Osteocyte (in vitro differentiated cells): ENCODE data around the gene SCN9A. TPM values are rescaled to one million over a fixed set of nuclear protein-coding genes. Genes with fewer than 3 reads are reported as not detected.
"Not testable (repeated sequence)": the region's sequence is repeated elsewhere in the genome, so short reads cannot be mapped to it uniquely, and the experiment has no call there.

Source experiments
- DNase-seq: peaks from one replicate; pipeline ENCODE4 v3.0.0; 2021; ENCODE audit warnings: mixed read lengths; ENCODE audit not compliant: unreplicated experiment; ENCODE audit errors: extremely low spot score
- H3K27ac Mint-ChIP-seq: one replicate; pipeline ENCODE4 v1.8.0; 2021; ENCODE audit warnings: mild to moderate bottlenecking, mixed read lengths; ENCODE audit not compliant: unreplicated experiment
- H3K27me3 Mint-ChIP-seq: one replicate; pipeline ENCODE4 v1.8.0; 2021; ENCODE audit warnings: mixed read lengths; ENCODE audit not compliant: unreplicated experiment
- H3K36me3 Mint-ChIP-seq: one replicate; pipeline ENCODE4 v1.8.0; 2021; ENCODE audit warnings: mixed read lengths; ENCODE audit not compliant: unreplicated experiment
- H3K4me1 Mint-ChIP-seq: one replicate; pipeline ENCODE4 v1.8.0; 2021; ENCODE audit warnings: mixed read lengths; ENCODE audit not compliant: unreplicated experiment
- H3K4me3 Mint-ChIP-seq: one replicate; pipeline ENCODE4 v1.8.0; 2021; ENCODE audit warnings: mild to moderate bottlenecking, moderate library complexity, mixed read lengths; ENCODE audit not compliant: unreplicated experiment
- H3K9me3 Mint-ChIP-seq: one replicate; pipeline ENCODE4 v1.8.0; 2021; ENCODE audit warnings: mixed read lengths; ENCODE audit not compliant: unreplicated experiment
- total RNA-seq: library from RNA; stranded (reverse); gene quantifications from 2 replicates; pipeline ENCODE4 v1.2.1, GENCODE V29; 2021
- TF ChIP-seq, protein P1 (sequence below): fragments of 200-600 bp; sonication (generic); IDR thresholded peaks from 2 replicates; pipeline ENCODE4 v1.5.0; 2021; ENCODE audit warnings: antibody characterized with exemption, mild to moderate bottlenecking, moderate library complexity

SCN9A gene
- total RNA-seq, 1 donor from 2014 or later, result 6.6 TPM

DNA sequence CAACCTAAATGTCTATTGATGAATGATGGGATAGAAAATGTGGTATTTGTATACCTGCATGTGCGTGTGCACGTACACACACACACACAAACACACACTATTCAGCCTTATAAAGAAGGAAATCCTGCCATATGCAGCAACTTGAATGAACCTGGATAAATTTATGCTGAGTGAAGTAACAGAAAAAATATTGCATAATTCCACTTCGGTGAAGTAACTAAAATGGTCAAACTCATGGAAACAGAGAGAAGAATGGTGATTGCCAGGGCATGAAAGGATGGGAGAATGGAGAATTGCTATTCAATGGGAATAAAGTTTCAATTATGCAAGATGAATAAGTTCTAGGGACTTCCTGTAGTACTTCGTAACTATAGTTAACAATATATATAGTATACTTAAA lies 152.4 kb downstream of the SCN9A start:
- TF ChIP-seq, protein P1, sequence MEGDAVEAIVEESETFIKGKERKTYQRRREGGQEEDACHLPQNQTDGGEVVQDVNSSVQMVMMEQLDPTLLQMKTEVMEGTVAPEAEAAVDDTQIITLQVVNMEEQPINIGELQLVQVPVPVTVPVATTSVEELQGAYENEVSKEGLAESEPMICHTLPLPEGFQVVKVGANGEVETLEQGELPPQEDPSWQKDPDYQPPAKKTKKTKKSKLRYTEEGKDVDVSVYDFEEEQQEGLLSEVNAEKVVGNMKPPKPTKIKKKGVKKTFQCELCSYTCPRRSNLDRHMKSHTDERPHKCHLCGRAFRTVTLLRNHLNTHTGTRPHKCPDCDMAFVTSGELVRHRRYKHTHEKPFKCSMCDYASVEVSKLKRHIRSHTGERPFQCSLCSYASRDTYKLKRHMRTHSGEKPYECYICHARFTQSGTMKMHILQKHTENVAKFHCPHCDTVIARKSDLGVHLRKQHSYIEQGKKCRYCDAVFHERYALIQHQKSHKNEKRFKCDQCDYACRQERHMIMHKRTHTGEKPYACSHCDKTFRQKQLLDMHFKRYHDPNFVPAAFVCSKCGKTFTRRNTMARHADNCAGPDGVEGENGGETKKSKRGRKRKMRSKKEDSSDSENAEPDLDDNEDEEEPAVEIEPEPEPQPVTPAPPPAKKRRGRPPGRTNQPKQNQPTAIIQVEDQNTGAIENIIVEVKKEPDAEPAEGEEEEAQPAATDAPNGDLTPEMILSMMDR, result no peak
- Mint-ChIP-seq H3K9me3 (peaks cover 16% of the 10 kb centered on the region), H3K36me3 (peaks cover 2% of the 10 kb centered on the region), H3K4me3 (no peak overlapping the region), H3K27me3 (no peaks in the 10 kb centered on the region), H3K27ac (no peak overlapping the region), H3K4me1 (no peaks in the 10 kb centered on the region)
- DNase-seq, result no peak

DNA sequence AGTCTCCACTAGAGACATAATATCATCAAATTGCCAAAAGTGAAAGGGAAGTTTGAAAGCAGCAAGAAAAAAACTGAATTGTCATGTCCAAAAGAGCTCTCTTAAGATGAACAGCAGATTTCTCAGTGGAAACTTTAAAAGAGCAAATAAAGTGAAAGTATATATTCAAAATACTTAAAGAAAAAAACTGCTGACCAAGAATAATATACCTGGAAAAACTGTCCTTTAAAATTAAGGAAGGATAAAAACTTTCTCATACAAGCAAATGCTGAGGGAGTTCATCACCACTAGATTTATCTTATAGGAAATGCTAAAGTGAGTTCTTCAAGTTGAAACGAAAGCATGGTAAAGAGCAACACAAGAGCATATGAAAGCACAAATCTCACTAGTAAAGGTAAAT lies 164.7 kb downstream of the SCN9A start:
- no peak overlapping the region for H3K27ac Mint-ChIP-seq
- no peak overlapping the region for H3K4me3 Mint-ChIP-seq
- H3K4me1 Mint-ChIP-seq, result no peaks in the 10 kb centered on the region
- peaks cover 14% of the 10 kb centered on the region for H3K36me3 Mint-ChIP-seq
- DNase-seq, result no peak
- no peaks in the 10 kb centered on the region for H3K27me3 Mint-ChIP-seq
- peaks cover 29% of the 10 kb centered on the region for H3K9me3 Mint-ChIP-seq
- TF ChIP-seq, protein P1, result no peak

DNA sequence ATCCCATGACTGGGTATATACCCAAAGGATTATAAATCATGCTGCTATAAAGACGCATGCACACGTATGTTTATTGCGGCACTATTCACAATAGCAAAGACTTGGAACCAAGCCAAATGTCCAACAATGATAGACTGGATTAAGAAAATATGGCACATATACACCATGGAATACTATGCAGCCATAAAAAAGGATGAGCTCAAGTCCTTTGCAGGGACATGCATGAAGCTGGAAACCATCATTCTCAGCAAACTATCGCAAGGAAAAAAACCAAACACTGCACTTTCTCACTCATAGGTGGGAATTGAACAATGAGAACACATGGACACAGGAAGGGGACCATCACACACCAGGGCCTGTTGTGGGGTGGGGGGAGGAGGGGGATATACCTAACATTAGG lies 165.8 kb downstream of the SCN9A start:
- H3K27me3 Mint-ChIP-seq, H3K4me1 Mint-ChIP-seq, DNase-seq, H3K27ac Mint-ChIP-seq, H3K4me3 Mint-ChIP-seq: not testable (repeated sequence)
- Mint-ChIP-seq H3K9me3 (peaks cover 19% of the 10 kb centered on the region), H3K36me3 (peaks cover 12% of the 10 kb centered on the region)

DNA sequence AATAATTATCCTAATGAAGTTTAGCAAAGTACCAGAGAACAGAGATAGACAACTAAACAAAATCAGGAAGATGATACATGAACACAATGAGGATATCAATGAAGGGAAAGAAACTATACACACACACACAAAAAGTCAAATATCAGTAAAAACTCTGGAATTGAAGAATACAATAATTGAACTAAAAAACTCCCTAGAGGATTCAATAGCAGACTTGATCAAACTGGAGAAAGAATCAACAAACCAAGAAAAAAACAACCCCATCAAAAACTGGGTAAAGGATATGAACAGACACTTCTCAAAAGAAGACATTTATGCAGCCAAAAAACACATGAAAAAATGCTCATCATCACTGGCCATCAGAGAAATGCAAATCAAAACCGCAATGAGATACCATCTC lies 166.4 kb downstream of the SCN9A start:
- H3K27me3 Mint-ChIP-seq, H3K27ac Mint-ChIP-seq, H3K4me3 Mint-ChIP-seq, H3K4me1 Mint-ChIP-seq, DNase-seq: not testable (repeated sequence)
- Mint-ChIP-seq H3K9me3 (peaks cover 16% of the 10 kb centered on the region), H3K36me3 (peaks cover 12% of the 10 kb centered on the region)

DNA sequence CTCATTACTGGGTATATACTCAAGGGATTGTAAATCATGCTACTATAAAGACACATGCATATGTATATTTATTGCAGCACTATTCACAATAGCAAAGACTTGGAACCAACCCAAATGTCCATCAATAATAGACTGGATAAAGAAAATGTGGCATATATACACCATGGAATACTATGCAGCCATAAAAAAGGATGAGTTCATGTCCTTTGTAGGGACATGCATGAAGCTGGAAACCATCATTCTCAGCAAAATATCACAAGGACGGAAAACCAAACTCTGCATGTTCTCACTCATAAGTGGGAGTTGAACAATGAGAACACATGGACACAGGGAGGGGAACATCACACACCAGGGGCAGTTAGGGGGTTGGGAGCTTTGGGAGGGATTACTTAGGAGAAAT lies 169.6 kb downstream of the SCN9A start:
- not testable (repeated sequence) for H3K4me3 Mint-ChIP-seq, H3K27ac Mint-ChIP-seq, H3K27me3 Mint-ChIP-seq, DNase-seq, H3K4me1 Mint-ChIP-seq
- H3K9me3 Mint-ChIP-seq, result peaks cover 21% of the 10 kb centered on the region
- peaks cover 18% of the 10 kb centered on the region for H3K36me3 Mint-ChIP-seq

DNA sequence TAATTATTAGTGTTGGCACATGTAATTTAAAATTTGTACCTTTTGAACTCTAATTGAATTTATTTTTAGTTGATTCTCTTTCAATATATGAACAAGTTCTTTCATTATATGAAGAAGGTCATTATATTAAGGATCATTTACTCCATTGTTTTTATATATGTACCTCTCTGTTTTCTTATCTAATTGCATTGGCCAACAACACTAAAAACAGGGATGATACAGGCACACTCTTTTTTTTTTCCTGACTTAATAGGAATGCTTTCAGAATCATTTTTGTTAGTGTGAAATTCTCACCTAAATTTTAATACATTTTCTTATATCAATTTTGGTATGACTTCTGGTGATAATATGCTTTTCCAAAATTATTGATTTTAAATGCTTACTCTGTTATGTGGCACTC lies 173.0 kb downstream of the SCN9A start:
- Mint-ChIP-seq H3K4me3 (no peak overlapping the region), H3K4me1 (no peaks in the 10 kb centered on the region), H3K36me3 (peaks cover 10% of the 10 kb centered on the region), H3K27ac (no peak overlapping the region), H3K9me3 (peaks cover 10% of the 10 kb centered on the region), H3K27me3 (no peaks in the 10 kb centered on the region)
- TF ChIP-seq, protein P1, result no peak
- DNase-seq, result no peak

DNA sequence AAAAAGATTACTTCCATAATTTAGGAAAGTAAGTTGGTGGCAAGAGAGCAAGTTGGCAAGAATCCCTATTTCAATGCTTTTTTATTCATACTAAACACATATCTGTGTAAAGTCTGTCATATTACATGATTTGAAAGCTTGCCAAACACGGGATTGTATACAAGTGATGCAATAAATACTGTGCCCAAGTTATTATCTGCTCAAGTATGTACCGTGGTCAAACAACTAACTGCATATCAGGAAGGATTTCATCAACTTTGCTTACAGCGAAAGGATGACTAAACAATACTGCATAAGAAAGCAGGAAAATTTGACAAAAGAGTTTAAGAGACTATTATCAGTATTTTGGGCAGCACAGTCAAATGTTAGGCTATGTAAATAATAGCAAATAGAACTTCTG lies 178.3 kb downstream of the SCN9A start:
- peaks cover 4% of the 10 kb centered on the region for H3K36me3 Mint-ChIP-seq
- TF ChIP-seq, protein P1, result no peak
- DNase-seq, result no peak
- no peak overlapping the region for H3K4me3 Mint-ChIP-seq
- no peaks in the 10 kb centered on the region for H3K4me1 Mint-ChIP-seq
- H3K27me3 Mint-ChIP-seq, result no peaks in the 10 kb centered on the region
- peaks cover 5% of the 10 kb centered on the region for H3K9me3 Mint-ChIP-seq
- no peak overlapping the region for H3K27ac Mint-ChIP-seq
